Measurements from ENCODE around the gene ITGB1BP2.
"Not testable (repeated sequence)": the region's sequence is repeated elsewhere in the genome, so short reads cannot be mapped to it uniquely, and the experiment has no call there.

ITGB1BP2 gene

GRCh38 chrX:71300495-71300894 lies 1.1 kb upstream of the ITGB1BP2 start:
- DNase-seq (ENCODE audit: low read depth in 1 of 2, low spot score in 1 of 2), result not testable (repeated sequence)

DNA sequence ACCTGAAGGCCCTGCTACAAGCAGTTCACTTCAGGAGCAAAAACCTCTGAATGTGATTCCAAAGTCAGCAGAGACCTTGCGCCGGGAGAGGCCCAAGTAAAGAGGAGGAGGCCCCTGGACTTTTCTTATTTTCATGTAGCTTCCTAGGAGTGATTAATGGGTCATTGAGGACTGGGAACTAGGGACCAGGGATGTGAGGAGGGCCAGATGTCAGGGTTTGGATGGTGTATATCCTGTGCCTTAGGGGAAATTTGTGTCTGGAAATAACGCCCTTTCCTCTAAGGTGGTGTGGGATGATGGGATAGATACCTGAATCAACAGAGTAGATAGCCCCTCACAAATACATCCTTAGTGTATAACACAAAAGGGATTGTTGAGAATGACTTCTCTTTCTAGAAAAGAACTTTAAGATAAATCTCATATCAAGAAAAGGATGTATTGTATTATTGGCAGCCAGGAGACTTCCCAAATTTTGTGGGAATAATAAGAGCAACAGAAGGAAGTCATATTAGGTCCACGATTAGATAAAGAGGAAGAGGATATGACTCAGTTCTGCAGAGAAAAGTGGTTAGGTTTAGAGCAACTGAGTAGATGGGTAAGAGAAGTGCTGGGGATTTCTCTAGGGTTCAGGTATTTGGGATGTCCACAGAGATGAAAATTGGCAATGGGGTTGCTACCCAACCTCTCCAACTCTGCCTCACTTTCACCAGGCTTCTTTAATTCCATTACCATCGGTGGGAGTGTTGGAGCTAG lies 1.1 kb downstream of the ITGB1BP2 start:
- no peak for DNase-seq (ENCODE audit: low read depth in 1 of 2, low spot score in 1 of 2)

DNA sequence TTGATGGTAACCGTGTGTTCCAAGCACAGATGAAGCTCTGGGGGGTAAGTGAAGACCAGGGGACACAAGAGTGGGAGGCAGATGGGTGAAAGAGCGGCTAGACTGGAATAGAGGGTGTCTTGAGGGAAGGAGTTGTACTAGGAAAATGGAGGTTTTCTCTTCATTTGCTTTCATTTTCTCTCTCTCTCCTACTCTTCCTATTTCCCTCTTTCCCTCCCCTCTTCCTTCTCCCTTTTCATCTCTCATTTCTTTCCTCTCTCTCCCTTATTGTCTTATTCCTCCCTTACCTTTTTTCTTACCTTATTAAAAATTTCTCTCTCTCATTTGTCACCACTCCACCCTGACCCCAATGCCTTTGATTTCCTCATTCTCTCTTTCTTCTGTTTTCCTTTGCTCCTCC lies 3.0 kb downstream of the ITGB1BP2 start:
- no peak for DNase-seq (ENCODE audit: low read depth in 1 of 2, low spot score in 1 of 2)

DNA sequence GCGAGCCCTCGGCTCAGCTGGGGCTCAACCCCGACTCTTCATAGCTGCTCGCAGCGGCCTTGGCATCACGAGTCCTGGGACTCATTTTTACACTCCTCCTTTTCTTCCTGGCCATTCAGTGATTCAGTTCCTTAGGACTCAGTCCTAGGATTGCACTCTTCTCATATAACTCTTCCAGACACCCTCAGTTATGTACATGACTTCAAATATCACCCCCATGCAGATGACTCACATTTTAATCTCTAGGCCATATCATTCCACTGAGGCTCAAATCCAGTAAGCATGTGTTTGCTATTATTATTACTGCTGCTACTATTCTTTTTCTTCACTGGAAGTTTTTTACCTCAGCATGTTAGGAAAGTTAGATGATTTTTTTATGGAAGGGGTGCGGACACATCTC lies 14.4 kb downstream of the ITGB1BP2 start:
- DNase-seq (ENCODE audit: low read depth in 1 of 2, low spot score in 1 of 2), result no peak

DNA sequence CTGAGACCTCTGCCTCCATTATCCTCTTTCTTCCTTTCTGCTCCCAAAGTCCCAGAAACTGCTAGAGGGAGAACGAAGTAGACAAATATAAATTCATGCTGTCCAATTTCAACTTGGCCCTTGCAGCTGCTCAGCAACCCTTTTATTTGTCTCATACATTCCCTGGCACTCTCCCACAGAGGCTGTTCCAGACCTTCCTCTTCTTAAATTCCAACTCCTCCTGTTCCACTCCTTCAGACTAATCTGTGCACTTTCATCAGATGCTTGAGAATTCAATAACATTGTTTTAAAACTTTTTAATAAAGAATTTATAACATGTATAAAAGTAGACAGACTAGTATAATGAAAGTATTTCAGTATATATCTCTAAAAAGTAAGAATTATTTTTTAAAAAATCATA lies 15.4 kb downstream of the ITGB1BP2 start:
- not testable (repeated sequence) for DNase-seq (ENCODE audit: low read depth in 1 of 2, low spot score in 1 of 2)

DNA sequence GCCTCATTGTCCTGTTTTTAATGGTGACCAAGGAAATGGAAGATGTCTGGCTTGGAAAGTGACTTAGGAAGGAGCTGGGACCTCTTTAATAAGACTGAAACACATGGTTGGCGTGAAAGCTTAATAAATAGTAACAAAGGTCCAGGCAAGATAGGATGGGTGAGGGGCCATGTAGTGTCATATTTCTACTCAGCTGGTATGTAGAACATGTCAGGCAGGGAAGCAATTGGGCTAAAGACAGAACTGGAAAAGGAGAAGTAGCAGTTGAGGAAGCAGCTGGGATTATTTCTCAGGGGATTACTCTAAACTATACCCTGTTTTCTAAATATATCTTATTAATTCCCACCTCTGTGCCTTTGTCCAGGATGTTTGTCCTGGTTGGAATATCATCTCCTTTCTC lies 18.6 kb downstream of the ITGB1BP2 start:
- no peak for DNase-seq (ENCODE audit: low read depth in 1 of 2, low spot score in 1 of 2)

DNA sequence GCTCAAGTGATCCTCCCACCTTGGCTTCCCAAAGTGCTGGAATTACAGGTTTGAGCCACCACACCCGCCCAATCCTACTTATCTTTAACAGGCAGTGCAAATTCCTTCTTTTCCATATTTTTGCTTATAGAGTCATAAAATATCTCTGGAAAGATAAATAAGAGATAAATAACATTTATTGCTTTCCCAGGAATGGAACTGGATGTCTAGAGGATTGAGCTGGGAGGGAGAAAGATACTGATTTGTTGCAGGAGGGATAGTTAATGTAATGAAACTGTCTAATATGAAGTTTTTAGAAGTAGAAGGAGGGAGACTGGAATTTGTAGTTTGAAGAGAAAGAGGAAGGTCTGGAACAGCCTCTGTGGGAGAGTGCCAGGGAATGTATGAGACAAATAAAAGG lies 20.2 kb downstream of the ITGB1BP2 start:
- no peak for DNase-seq (ENCODE audit: low read depth in 1 of 2, low spot score in 1 of 2)

GRCh38 chrX:71324452-71324851 lies 22.9 kb downstream of the ITGB1BP2 start:
- not testable (repeated sequence) for DNase-seq (ENCODE audit: low read depth in 1 of 2, low spot score in 1 of 2)

- no peak for DNase-seq (ENCODE audit: low read depth in 1 of 2, low spot score in 1 of 2)
Measured at GRCh38 chrX:71326394-71326793, 24.8 kb downstream of the ITGB1BP2 start.

GRCh38 chrX:71349151-71349665 lies 47.7 kb downstream of the ITGB1BP2 start:
- DNase-seq (ENCODE audit: low read depth in 1 of 2, low spot score in 1 of 2), result not testable (repeated sequence)

DNA sequence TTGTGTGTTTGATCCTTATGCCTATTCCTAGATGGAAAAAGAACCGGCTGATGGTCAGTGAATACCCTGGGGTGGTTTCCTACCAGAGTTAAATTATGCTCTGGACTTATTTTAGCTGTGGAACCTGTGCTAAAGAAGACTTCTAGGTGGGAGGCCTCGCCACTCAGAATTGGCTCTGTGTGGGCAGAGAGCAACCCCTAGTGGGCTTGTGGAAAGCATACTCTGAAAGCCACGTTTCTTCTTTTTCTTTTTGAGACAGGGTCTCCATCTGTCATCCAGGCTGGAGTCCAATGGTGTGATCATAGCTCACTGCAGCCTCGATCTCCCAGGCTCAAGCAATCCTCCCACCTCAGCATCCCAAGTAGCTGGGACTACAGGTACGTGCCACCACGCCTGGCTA lies 48.3 kb downstream of the ITGB1BP2 start:
- DNase-seq (ENCODE audit: low read depth in 1 of 2, low spot score in 1 of 2), result not testable (repeated sequence)

DNA sequence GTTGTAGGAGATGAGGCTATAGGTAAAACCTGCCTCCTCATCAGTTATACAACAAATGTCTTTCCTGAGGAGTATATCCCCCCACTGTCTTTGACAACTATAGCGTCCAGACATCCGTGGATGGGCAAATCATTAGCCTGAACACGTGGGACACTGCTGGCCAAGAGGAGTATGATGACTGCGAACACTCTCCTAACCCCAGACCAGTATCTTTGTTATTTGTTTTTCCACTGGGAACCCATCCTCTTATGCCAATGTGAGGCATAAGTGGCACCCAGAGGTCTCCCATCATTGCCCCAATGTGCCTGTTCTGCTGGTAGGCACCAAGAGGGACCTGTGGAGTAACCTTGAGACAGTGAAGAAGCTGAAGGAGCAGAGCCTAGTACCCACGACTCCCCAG lies 50.9 kb downstream of the ITGB1BP2 start:
- not testable (repeated sequence) for DNase-seq (ENCODE audit: low read depth in 1 of 2, low spot score in 1 of 2)

Data from activated T-helper 1 cell treated with anti-CD3 and anti-CD28 coated beads, Interleukin-2, amount 50 U/mL, for 16 hours (primary cell).